ENCODE data around the gene ODAD2.
"Not testable (repeated sequence)": the region's sequence is repeated elsewhere in the genome, so short reads cannot be mapped to it uniquely, and the experiment has no call there.

ODAD2 gene

GRCh38 chr10:27959093-27959715, 39.7 kb downstream of the ODAD2 start:
- no peaks in the 10 kb centered on the region for H3K79me2 ChIP-seq (ENCODE audit: low read length)
- no peaks in the 10 kb centered on the region for H3K9me2 ChIP-seq (replicated peaks; ENCODE audit: insufficient read depth, low read length)
- no peaks in the 10 kb centered on the region for H4K20me1 ChIP-seq (ENCODE audit: insufficient read depth, low read length)
- H2AFZ ChIP-seq (ENCODE audit: low read length), result peak overlapping the region; percentile 17; the same call in 1 of the 2 replicates
- no peak overlapping the region for H3K4me3 ChIP-seq (ENCODE audit: low read length)
- no peaks in the 10 kb centered on the region for H3K9me3 ChIP-seq (replicated peaks; ENCODE audit: insufficient read depth, low read length)
- no peaks in the 10 kb centered on the region for H3F3A ChIP-seq (ENCODE audit: insufficient read depth, low read length)
- no peaks in the 10 kb centered on the region for H3K4me1 ChIP-seq (ENCODE audit: low read length)
- no peak for TF ChIP-seq EZH2 (optimal IDR thresholded peaks at IDR 0.05; ENCODE audit: low read depth, low read length)
- TF ChIP-seq EZH2phosphoT487 (IDR thresholded peaks at IDR 0.05; ENCODE audit: low read length), result no peak
- TF ChIP-seq CTCF (IDR thresholded peaks at IDR 0.05; ENCODE audit: low read length), result no peak
- H3K9ac ChIP-seq (ENCODE audit: low read length), result no peak overlapping the region
- H3K36me3 ChIP-seq (replicated peaks; ENCODE audit: insufficient read depth, low read length), result no peaks in the 10 kb centered on the region
- no peak for DNase-seq
- no peaks in the 10 kb centered on the region for H3K27me3 ChIP-seq (replicated peaks; ENCODE audit: insufficient read depth, low read length)
- peak overlapping the region; percentile 25; the same call in 1 of the 2 replicates for H3K4me2 ChIP-seq (ENCODE audit: low read depth, low read length)
- no peak overlapping the region for H3K27ac ChIP-seq (ENCODE audit: low read length)

- H3K9me3 ChIP-seq (replicated peaks; ENCODE audit: insufficient read depth, low read length); DNase-seq; H3K27me3 ChIP-seq (replicated peaks; ENCODE audit: insufficient read depth, low read length); H3K36me3 ChIP-seq (replicated peaks; ENCODE audit: insufficient read depth, low read length); H3K9me2 ChIP-seq (replicated peaks; ENCODE audit: insufficient read depth, low read length); H3K9ac ChIP-seq (ENCODE audit: low read length); H3K27ac ChIP-seq (ENCODE audit: low read length); H3K79me2 ChIP-seq (ENCODE audit: low read length); H4K20me1 ChIP-seq (ENCODE audit: insufficient read depth, low read length); H3K4me1 ChIP-seq (ENCODE audit: low read length); H3F3A ChIP-seq (ENCODE audit: insufficient read depth, low read length): not testable (repeated sequence)
- Histone ChIP-seq H3K4me2 (ENCODE audit: low read depth, low read length) (peak overlapping the region; percentile 50; the same call in 1 of the 2 replicates), H3K4me3 (ENCODE audit: low read length) (peak overlapping the region; percentile 22; the same call in 1 of the 2 replicates), H2AFZ (ENCODE audit: low read length) (peak overlapping the region; percentile 17; the same call in 1 of the 2 replicates)
These were observed 40.5 kb downstream of the ODAD2 start for GRCh38 chr10:27958383-27958782.

GRCh38 chr10:27950242-27950564, 48.7 kb downstream of the ODAD2 start:
- Histone ChIP-seq H3K36me3 (replicated peaks; ENCODE audit: insufficient read depth, low read length) (no peaks in the 10 kb centered on the region), H3K9ac (ENCODE audit: low read length) (no peak overlapping the region), H3K27me3 (replicated peaks; ENCODE audit: insufficient read depth, low read length) (no peaks in the 10 kb centered on the region), H3K9me2 (replicated peaks; ENCODE audit: insufficient read depth, low read length) (no peaks in the 10 kb centered on the region), H3K79me2 (ENCODE audit: low read length) (no peaks in the 10 kb centered on the region), H3F3A (ENCODE audit: insufficient read depth, low read length) (no peaks in the 10 kb centered on the region), H4K20me1 (ENCODE audit: insufficient read depth, low read length) (no peaks in the 10 kb centered on the region), H3K27ac (ENCODE audit: low read length) (no peak overlapping the region), H3K9me3 (replicated peaks; ENCODE audit: insufficient read depth, low read length) (no peaks in the 10 kb centered on the region), H3K4me3 (ENCODE audit: low read length) (no peak overlapping the region), H3K4me2 (ENCODE audit: low read depth, low read length) (no peak overlapping the region), H3K4me1 (ENCODE audit: low read length) (no peaks in the 10 kb centered on the region), H2AFZ (ENCODE audit: low read length) (no peak overlapping the region)
- DNase-seq, result no peak
- no peak for TF ChIP-seq CTCF (IDR thresholded peaks at IDR 0.05; ENCODE audit: low read length)
- TF ChIP-seq EZH2 (optimal IDR thresholded peaks at IDR 0.05; ENCODE audit: low read depth, low read length), result no peak
- TF ChIP-seq EZH2phosphoT487 (IDR thresholded peaks at IDR 0.05; ENCODE audit: low read length), result no peak

- H3F3A ChIP-seq (ENCODE audit: insufficient read depth, low read length), result no peaks in the 10 kb centered on the region
- H3K9me3 ChIP-seq (replicated peaks; ENCODE audit: insufficient read depth, low read length), result no peaks in the 10 kb centered on the region
- no peak overlapping the region for H3K4me2 ChIP-seq (ENCODE audit: low read depth, low read length)
- no peaks in the 10 kb centered on the region for H4K20me1 ChIP-seq (ENCODE audit: insufficient read depth, low read length)
- no peaks in the 10 kb centered on the region for H3K27me3 ChIP-seq (replicated peaks; ENCODE audit: insufficient read depth, low read length)
- no peaks in the 10 kb centered on the region for H3K4me1 ChIP-seq (ENCODE audit: low read length)
- no peak overlapping the region for H3K9ac ChIP-seq (ENCODE audit: low read length)
- no peaks in the 10 kb centered on the region for H3K36me3 ChIP-seq (replicated peaks; ENCODE audit: insufficient read depth, low read length)
- TF ChIP-seq EZH2phosphoT487 (IDR thresholded peaks at IDR 0.05; ENCODE audit: low read length) (no peak), EZH2 (optimal IDR thresholded peaks at IDR 0.05; ENCODE audit: low read depth, low read length) (no peak), CTCF (IDR thresholded peaks at IDR 0.05; ENCODE audit: low read length) (no peak)
- no peak overlapping the region for H3K27ac ChIP-seq (ENCODE audit: low read length)
- H3K4me3 ChIP-seq (ENCODE audit: low read length), result no peak overlapping the region
- H2AFZ ChIP-seq (ENCODE audit: low read length), result no peak overlapping the region
- DNase-seq, result no peak
- no peaks in the 10 kb centered on the region for H3K79me2 ChIP-seq (ENCODE audit: low read length)
- H3K9me2 ChIP-seq (replicated peaks; ENCODE audit: insufficient read depth, low read length), result no peaks in the 10 kb centered on the region
These were observed 49.2 kb downstream of the ODAD2 start for GRCh38 chr10:27949528-27950241.
